HEK293 (cell line): Measurements from ENCODE around the gene CDIPT.

Experiments used
- CTCF ChIA-PET: fragments of 350-600 bp; formaldehyde crosslinking; extraction: SDS; loops from one replicate; lab custom pipeline; 2021; ENCODE audit warnings: antibody characterized with exemption; lab: Yijun Ruan, JAX
- POLR2A ChIA-PET: fragments of 300-600 bp; formaldehyde crosslinking; extraction: SDS; loops from one replicate; lab custom pipeline; 2020; ENCODE audit warnings: antibody characterized with exemption, inconsistent platforms; lab: Yijun Ruan, JAX
- H3K27ac ChIP-seq: fragments of 200-500 bp; sonication (Bioruptor generic); 2 replicates; pipeline ENCODE4 v1.5.1; 2014; ENCODE audit warnings: low read depth, low read length, control low read depth, inconsistent platforms; ENCODE audit errors: extremely low read depth
- H3K36me3 ChIP-seq, 2 experiments: fragments of 200-500 bp in 1 of 2; sonication (Bioruptor generic) in 1 of 2; 1 replicate in 1 of 2; 2 replicates in 1 of 2; pipeline ENCODE4 v1.5.1; 2014 to 2017; ENCODE audit warnings: inconsistent platforms in 2 of 2, low read length in 2 of 2; ENCODE audit not compliant: control insufficient read depth in 2 of 2, insufficient read depth in 1 of 2
- H3K4me1 ChIP-seq: fragments of 200-500 bp; sonication (Bioruptor generic); 2 replicates; pipeline ENCODE4 v1.5.1; 2014; ENCODE audit warnings: mild to moderate bottlenecking, low read length, inconsistent platforms; ENCODE audit not compliant: control insufficient read depth, insufficient read depth
- H3K4me3 ChIP-seq: 2 replicates; pipeline ENCODE4 v1.5.1; 2011; ENCODE audit warnings: low read depth, mild to moderate bottlenecking, control low read depth, low read length, moderate library complexity
- H3K9me3 ChIP-seq: fragments of 200-500 bp; sonication (Bioruptor generic); 2 replicates; pipeline ENCODE4 v1.5.1; 2014; ENCODE audit warnings: low read depth, low read length, inconsistent platforms; ENCODE audit not compliant: control insufficient read depth, insufficient read depth
- CTCF ChIP-seq: fragments of 450-650 bp; formaldehyde crosslinking; IDR thresholded peaks from 2 replicates; pipeline ENCODE4 v1.5.1; 2016; ENCODE audit warnings: missing biosample characterization, missing genetic modification characterization
- HOXC10 ChIP-seq: sonication (generic); formaldehyde crosslinking; IDR thresholded peaks from 2 replicates; pipeline ENCODE4 v1.8.1; 2023; ENCODE audit warnings: mild to moderate bottlenecking, missing genetic modification reagents
- KLF8 ChIP-seq: fragments of 450-650 bp; formaldehyde crosslinking; IDR thresholded peaks from 2 replicates; pipeline ENCODE4 v1.5.1; 2016; ENCODE audit warnings: missing biosample characterization, missing genetic modification characterization
- PRDM1 ChIP-seq: fragments of 450-650 bp; formaldehyde crosslinking; IDR thresholded peaks from 2 replicates; pipeline ENCODE4; 2016; ENCODE audit warnings: missing biosample characterization, missing genetic modification characterization
- ZBTB44 ChIP-seq: fragments of 450-650 bp; IDR thresholded peaks from 2 replicates; pipeline ENCODE4 v1.5.1; 2018; ENCODE audit warnings: missing biosample characterization, mild to moderate bottlenecking, missing genetic modification characterization
- ZNF280C ChIP-seq: fragments of 450-650 bp; formaldehyde crosslinking; IDR thresholded peaks from 2 replicates; pipeline ENCODE4 v1.5.1; 2016; ENCODE audit warnings: missing biosample characterization, missing genetic modification characterization
- ZNF449 ChIP-seq: fragments of 450-650 bp; formaldehyde crosslinking; IDR thresholded peaks from 2 replicates; pipeline ENCODE4 v1.5.1; 2017; ENCODE audit warnings: missing biosample characterization, mild to moderate bottlenecking, missing genetic modification characterization, moderate library complexity
- ZNF473 ChIP-seq: fragments of 450-650 bp; formaldehyde crosslinking; IDR thresholded peaks from 2 replicates; pipeline ENCODE4 v1.5.1; 2017; ENCODE audit warnings: missing biosample characterization, missing genetic modification characterization
- ZNF571 ChIP-seq: fragments of 450-650 bp; formaldehyde crosslinking; IDR thresholded peaks from 2 replicates; pipeline ENCODE4 v1.5.0; 2017; ENCODE audit warnings: missing biosample characterization, missing genetic modification characterization
- ZNF830 ChIP-seq: fragments of 450-650 bp; IDR thresholded peaks from 2 replicates; pipeline ENCODE4 v1.5.0; 2018; ENCODE audit warnings: missing biosample characterization, missing genetic modification characterization, low read depth, mild to moderate bottlenecking, moderate library complexity
- ZSCAN16 ChIP-seq: fragments of 450-650 bp; formaldehyde crosslinking; IDR thresholded peaks from 2 replicates; pipeline ENCODE4 v1.5.1; 2016; ENCODE audit warnings: missing biosample characterization, missing genetic modification characterization
- ZSCAN4 ChIP-seq: fragments of 450-650 bp; formaldehyde crosslinking; IDR thresholded peaks from 2 replicates; pipeline ENCODE4 v1.5.1; 2017; ENCODE audit warnings: missing biosample characterization, missing genetic modification characterization

Gene CDIPT

GRCh38 chr16:29818082-29818481 lies 44.9 kb downstream of the CDIPT start:
- Histone ChIP-seq H3K9me3 (no peaks in the 10 kb centered on the region), H3K4me1 (peaks cover 19% of the 10 kb centered on the region), H3K36me3 (peaks cover 24 to 35% of the 10 kb centered on the region in 2 experiments), H3K27ac (no peak overlapping the region), H3K4me3 (no peak overlapping the region)
- ChIA-PET POLR2A (interaction anchor here (1.3 to 7.5 kb wide), 4 partner anchors 11 to 156 kb away, joined by 4 to 106 read pairs (median 6); partner anchors contain the start of genes ASPHD1, MAZ, SEZ6L2 and TAOK2), CTCF (interaction anchor here (0.7 to 7.2 kb wide), 12 partner anchors 9 to 1173 kb away, joined by 3 to 74 read pairs (median 4); partner anchors contain the start of genes C16orf92 and HSD3B7)
- no peak for TF ChIP-seq KLF8 (tag by site-specific recombination)
- no peak for TF ChIP-seq ZSCAN16 (tag by site-specific recombination)
- no peak for TF ChIP-seq ZBTB44
- no peak for TF ChIP-seq HOXC10
- no peak for TF ChIP-seq ZNF571 (tag by site-specific recombination)
- TF ChIP-seq ZNF473 (tag by site-specific recombination), result no peak

GRCh38 chr16:29816694-29817441 lies 46.2 kb downstream of the CDIPT start:
- ChIA-PET POLR2A (interaction anchor here (0.5 to 7.5 kb wide), 17 partner anchors 7 to 194 kb away, joined by 3 to 106 read pairs (median 5); partner anchors contain the start of genes ASPHD1, DOC2A, KIF22 and MAZ), CTCF (interaction anchor here (0.6 to 7.2 kb wide), 13 partner anchors 8 to 1221 kb away, joined by 3 to 74 read pairs (median 6); partner anchors contain the start of genes ASPHD1, C16orf92 and TAOK2)
- peak overlapping the region; percentile 78 for H3K4me3 ChIP-seq
- peaks cover 24 to 35% of the 10 kb centered on the region in 2 experiments for H3K36me3 ChIP-seq
- peak overlapping the region; percentile 96 for H3K27ac ChIP-seq
- no peaks in the 10 kb centered on the region for H3K9me3 ChIP-seq
- peaks cover 19% of the 10 kb centered on the region for H3K4me1 ChIP-seq
- TF ChIP-seq ZNF449, result no peak
- TF ChIP-seq PRDM1 (tag by site-specific recombination), result no peak
- TF ChIP-seq CTCF, result no peak
- no peak for TF ChIP-seq ZNF830 (tag by site-specific recombination)
- no peak for TF ChIP-seq ZNF280C (tag by site-specific recombination)
- no peak for TF ChIP-seq ZSCAN4 (tag by site-specific recombination)
